NCI-H2227 (cell line): ENCODE data around the gene IQCE.
"Not testable (repeated sequence)": the region's sequence is repeated elsewhere in the genome, so short reads cannot be mapped to it uniquely, and the experiment has no call there.

Source experiments
- DNase-seq: peaks from one replicate; lab custom pipeline; 2025; ENCODE audit not compliant: unreplicated experiment; lab: John Stamatoyannopoulos, UW

Gene IQCE

GRCh38 chr7:2598154-2598823 lies 39.5 kb downstream of the IQCE start:
- no peak for DNase-seq

GRCh38 chr7:2601065-2601464 lies 42.3 kb downstream of the IQCE start:
- no peak for DNase-seq

GRCh38 chr7:2601907-2602306 lies 43.1 kb downstream of the IQCE start:
- DNase-seq, result no peak

DNA sequence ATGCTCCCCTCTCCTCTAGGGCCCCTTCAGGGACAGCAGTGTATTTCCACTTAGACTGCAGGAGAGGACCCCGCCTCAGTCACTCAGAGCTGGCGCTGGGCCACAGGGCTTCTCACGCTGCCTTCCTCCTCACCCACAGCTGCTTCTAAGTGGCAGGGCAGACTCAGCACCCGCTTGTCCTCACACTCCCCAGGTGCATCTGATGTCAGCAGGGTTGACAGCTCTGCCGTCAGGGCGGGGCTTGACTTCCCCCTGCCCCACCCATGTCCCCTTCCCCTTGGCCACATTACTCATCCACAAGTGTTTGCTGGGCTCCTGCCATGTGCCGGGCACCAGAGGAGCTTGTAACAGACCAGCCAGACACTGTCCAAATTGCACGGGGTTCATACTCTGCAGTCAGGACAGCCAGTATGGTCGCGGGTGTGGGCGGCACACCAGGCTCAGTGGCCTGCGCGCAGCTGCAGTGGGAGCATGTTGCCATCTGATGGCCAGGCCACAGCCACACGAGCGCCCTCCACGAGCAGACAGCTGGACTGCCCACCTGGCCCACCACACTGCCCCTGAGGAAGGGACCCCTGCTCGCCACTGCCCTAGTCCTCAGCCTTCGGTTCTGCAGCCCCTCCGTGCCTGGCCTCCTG lies 43.7 kb downstream of the IQCE start:
- DNase-seq, result no peak

DNA sequence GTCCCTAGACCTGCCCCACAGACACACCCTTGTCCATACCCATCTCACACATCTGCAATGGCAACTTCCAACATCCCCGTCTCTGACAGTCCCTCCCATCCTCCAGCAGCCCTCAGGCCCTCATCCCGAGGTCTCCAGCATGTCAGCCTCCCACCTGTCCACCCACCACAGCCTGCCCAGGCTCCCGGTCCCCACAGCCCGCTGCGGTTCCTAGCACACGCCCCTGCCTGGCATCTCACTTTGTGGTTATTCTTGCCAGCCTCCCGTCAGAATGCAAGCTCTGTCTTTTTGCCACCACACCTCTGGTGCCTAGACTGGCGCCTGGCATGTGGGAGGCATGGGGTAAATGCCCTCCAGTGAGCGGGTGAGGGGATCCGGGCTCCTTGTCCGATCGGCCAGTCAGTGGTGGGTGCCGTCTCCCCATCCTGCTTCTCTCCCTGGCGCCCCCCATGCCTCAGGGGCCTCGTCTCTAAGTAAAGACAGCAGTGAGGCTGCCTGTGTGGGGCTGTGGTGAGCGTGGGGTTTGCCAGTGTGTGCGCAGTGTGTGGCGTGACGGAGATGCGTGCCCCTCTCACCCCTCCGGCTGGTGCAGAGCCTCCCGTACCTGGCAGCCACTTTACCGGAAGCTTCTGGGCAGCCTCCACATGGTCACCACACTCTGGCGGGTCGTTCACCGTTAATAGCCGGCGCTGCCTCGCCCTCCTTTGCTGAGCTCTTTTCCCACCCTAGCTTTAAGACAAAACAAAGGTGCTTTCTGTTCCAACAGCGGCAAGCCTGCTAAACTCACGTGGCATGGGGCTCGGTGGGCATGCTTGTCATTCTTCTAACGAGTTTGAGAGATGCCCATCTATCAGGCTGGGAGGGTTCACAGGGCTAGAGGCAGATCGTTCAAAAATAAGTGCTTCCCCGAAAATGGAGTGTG lies 44.5 kb downstream of the IQCE start:
- no peak for DNase-seq

GRCh38 chr7:2604608-2605174 lies 45.9 kb downstream of the IQCE start:
- no peak for DNase-seq

DNA sequence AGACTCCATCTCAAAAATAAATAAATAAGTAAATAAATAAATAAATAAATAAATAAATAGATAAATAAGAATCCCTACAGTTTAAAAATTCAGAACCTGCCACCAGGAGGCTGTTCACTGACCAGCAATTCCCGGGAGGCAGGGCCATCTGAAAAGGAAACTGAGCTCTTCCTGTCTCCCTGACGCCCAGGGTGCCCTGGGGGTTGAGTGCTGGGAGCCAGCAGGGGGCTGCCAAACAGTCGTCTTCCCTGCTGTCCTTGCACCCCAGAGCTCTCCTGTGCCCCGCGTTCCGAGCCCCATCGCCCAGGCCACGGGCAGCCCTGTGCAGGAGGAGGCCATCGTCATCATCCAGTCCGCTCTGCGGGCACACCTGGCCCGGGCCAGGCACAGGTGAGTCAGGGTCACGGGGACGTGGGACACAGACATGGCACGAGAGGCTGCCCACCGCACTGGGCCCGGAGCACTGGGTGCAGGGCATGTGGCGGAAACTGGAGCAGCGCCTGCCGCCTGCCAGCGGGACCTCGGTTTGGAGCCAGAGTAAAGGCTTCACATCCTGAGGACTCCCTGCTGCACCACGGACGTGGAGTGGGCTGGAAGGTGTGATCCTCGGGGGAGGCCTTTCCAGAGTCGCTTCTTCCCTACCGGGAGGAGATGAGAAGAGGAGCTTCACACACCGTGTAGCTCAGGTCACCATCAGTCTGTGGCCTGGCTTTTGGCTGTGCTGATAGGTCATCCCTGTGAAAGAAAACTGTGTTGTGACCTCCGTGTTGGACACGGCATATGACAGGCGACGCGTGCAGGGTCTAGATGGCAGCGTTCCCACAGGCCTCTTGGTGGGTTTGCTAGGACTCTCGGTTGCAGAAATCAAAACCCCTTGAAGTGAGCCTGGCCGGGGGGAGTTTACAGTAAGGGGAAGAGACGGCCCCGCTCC lies 47.1 kb downstream of the IQCE start:
- DNase-seq, result no peak

- DNase-seq, result no peak
Measured at GRCh38 chr7:2606539-2606936, 47.8 kb downstream of the IQCE start.

DNA sequence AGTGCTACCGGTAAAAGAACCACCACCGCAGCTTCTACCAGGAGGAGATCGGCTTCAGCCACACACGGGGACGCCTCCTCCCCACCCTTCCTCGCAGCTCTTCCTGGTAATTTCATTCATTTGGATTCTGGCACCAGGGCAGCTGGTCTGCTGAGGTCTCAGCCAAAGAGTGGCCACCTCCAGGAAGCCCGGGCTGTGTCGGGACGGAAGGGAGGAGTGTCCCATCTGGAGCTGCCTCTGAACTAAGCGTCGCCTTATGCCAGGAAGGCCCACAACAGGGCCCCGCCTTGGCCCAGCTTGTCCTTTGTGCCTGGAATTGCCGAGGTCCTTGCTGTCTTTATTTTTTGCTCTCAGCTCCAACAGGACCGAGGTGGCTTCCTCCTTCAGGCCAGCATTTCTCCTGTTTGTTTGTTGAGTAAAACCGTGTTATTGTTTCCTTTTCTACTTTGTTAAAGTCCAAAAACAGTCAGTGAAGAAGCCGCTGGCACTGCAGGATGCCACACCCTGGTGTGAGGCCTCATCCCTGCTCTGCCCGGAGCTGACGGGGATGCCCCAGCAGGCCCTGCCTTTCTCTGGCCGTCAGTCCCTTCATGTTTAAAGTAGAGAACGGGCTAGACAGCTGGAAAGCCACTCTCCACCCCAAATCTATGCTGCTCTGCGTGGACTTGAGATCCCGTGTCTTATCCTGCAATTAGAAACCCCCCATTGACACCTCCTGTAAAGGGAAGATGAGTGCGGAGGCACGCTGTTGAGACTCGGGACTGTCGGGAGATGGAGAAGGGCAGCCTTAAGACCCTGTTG lies 48.5 kb downstream of the IQCE start:
- no peak for DNase-seq

GRCh38 chr7:2607923-2608904 lies 49.4 kb downstream of the IQCE start:
- no peak for DNase-seq

GRCh38 chr7:2608921-2609411 lies 50.2 kb downstream of the IQCE start:
- DNase-seq, result no peak

DNA sequence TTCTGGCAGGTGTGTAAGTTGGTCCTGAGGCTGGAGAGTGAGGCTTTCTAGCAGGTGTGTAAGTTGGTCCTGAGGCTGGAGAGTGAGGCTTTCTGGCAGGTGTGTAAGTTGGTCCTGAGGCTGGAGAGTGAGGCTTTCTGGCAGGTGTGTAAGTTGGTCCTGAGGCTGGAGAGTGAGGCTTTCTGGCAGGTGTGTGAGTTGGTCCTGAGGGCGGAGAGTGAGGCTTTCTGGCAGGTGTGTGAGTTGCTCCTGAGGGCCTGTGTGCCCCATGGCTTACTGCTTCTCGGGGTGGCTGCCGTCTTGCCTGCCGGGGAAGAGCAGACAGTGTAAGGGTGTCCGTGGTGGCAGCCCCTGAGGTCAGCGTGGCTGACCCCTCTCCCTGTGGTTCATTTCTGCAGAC lies 50.9 kb downstream of the IQCE start:
- not testable (repeated sequence) for DNase-seq

GRCh38 chr7:2610466-2610865 lies 51.7 kb downstream of the IQCE start:
- DNase-seq, result no peak

- DNase-seq, result no peak
Measured at GRCh38 chr7:2610898-2611297, 52.1 kb downstream of the IQCE start.

GRCh38 chr7:2611401-2611800 lies 52.6 kb downstream of the IQCE start:
- no peak for DNase-seq

DNA sequence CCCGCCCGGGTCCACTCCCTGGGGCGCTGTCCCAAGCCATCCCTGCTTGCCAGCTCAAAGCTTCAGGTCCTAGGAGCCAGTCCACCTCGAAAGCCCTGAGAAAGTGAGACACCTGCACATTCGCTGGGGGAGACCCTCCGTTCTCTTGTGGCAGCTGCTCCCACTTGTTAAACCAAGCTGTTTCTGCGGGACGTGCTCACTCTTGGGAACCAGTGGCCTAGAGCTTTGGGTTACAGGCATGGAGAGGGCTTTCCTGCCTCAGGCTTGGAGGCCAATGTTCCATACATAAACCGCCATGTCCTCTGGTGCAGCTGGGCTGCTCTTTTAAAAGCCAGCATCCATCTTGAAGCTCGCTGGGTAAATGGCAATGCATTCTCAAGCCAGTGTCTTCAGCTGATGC lies 53.1 kb downstream of the IQCE start:
- no peak for DNase-seq

- DNase-seq, result no peak
Measured at GRCh38 chr7:2612445-2613097, 53.8 kb downstream of the IQCE start.
